ENCODE data around the gene KLHL13. TPM values are rescaled to one million over a fixed set of nuclear protein-coding genes. Genes with fewer than 3 reads are reported as not detected.
"Not testable (repeated sequence)": the region's sequence is repeated elsewhere in the genome, so short reads cannot be mapped to it uniquely, and the experiment has no call there.

KLHL13 gene
- total RNA-seq, 4 donors from 2014 or later = 0.52 to 2.7 (median 1.1) TPM

DNA sequence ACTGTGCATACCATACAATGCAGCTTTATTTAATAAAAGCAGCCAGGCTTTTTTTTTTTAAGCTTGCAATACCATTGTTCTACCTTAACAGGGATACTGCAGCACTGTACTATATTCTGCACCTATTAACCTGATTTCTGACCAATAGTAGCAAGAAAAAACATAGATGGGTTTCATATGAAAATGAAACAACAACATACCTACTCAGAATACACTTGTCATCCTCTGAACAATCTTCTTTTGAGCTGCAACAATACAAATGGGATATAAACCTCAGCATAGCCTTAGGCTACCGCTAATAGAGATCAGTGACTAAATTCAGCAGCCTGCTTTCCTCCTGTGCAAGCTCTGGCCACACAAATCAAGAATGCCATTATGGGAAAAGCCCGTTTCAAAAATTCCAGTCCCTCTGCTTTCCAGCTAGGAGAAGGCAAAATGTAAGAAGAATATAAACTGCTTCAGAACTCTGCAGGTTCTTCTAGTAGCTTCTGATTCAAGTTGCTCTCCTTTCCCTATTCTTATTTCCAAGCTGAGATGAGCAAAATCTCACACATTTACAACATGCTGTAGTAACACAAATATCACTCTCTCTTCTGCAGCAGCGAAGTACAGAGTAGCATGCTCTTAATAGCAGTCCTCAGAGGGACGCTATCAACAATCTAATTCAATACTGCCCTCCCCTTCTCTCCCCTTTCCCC is 143.4 kb downstream of the KLHL13 start:
- DNase-seq (ENCODE audit: low spot score in 2 of 2) = no peak
- WGBS, 2 donors = 36 to 39% methylated on average over 4 of the region's 4 CpGs
- TF ChIP-seq CTCF (IDR thresholded peaks at IDR 0.05) (no peak), POLR2A (IDR thresholded peaks at IDR 0.05) (no peak)
- intact Hi-C loops (cut with DNase I; ENCODE audit: low total_unique reads) = no loop called here
- H3K4me3 ChIP-seq (ENCODE audit: low read depth, poor library complexity, severe bottlenecking) = no peak overlapping the region

GRCh38 chrX:117972711-117973109 is 143.9 kb downstream of the KLHL13 start:
- TF ChIP-seq POLR2A (IDR thresholded peaks at IDR 0.05) (no peak), CTCF (IDR thresholded peaks at IDR 0.05) (no peak)
- DNase-seq (ENCODE audit: low spot score in 2 of 2) = no peak
- intact Hi-C loops (cut with DNase I; ENCODE audit: low total_unique reads) = no loop called here
- 29 to 36% methylated on average over 7 of the region's 7 CpGs for WGBS, 2 donors
- H3K4me3 ChIP-seq (ENCODE audit: low read depth, poor library complexity, severe bottlenecking) = no peak overlapping the region

GRCh38 chrX:117969782-117970181 is 146.8 kb downstream of the KLHL13 start:
- intact Hi-C loops (cut with DNase I; ENCODE audit: low total_unique reads) = no loop called here
- TF ChIP-seq CTCF (IDR thresholded peaks at IDR 0.05) (no peak), POLR2A (IDR thresholded peaks at IDR 0.05) (no peak)
- no peak overlapping the region for H3K4me3 ChIP-seq (ENCODE audit: low read depth, poor library complexity, severe bottlenecking)
- no peak for DNase-seq (ENCODE audit: low spot score in 2 of 2)
- WGBS, 2 donors = 67 to 89% methylated on average over 2 of the region's 2 CpGs

DNA sequence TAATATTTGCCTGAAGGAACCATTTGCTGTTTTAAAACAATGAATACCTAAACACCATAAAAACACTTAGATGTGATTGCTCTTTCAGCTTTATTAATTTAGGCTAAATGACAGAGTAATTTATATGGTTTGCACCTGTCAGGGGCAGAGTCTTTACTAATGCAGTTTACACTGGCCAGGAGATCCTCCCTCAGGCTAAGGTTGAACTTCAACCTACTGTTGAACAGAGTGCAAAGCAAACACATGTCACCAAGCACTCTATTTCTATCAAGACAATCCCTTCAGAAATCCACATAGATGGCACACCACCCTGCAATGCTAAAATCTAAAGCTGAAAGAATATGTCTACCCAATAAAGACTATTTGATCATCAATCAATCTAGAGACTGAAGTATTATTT is 147.3 kb downstream of the KLHL13 start:
- no peak overlapping the region for H3K4me3 ChIP-seq (ENCODE audit: low read depth, poor library complexity, severe bottlenecking)
- intact Hi-C loops (cut with DNase I; ENCODE audit: low total_unique reads) = no loop called here
- no peak for DNase-seq (ENCODE audit: low spot score in 2 of 2)
- TF ChIP-seq POLR2A (IDR thresholded peaks at IDR 0.05) (no peak), CTCF (IDR thresholded peaks at IDR 0.05) (no peak)

DNA sequence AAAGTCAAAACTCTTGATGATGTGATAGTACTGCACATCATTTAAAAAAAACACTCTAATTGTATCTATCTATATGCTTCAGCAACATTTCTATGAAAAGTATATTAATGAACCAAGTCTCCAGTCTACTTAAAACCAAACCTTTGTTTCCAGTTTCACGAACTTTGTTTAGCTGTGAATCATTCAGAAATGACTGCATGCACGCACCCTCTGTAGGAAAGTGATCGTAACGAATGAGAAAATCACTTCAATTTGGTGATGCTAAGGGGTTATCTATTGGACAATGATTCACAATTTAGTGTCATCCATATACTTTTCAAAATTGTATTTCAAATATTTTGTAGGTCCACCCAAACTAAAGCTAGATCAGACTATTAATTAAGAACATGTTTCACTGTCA is 157.6 kb downstream of the KLHL13 start:
- TF ChIP-seq CTCF (IDR thresholded peaks at IDR 0.05) = no peak
- TF ChIP-seq POLR2A (IDR thresholded peaks at IDR 0.05) = no peak

DNA sequence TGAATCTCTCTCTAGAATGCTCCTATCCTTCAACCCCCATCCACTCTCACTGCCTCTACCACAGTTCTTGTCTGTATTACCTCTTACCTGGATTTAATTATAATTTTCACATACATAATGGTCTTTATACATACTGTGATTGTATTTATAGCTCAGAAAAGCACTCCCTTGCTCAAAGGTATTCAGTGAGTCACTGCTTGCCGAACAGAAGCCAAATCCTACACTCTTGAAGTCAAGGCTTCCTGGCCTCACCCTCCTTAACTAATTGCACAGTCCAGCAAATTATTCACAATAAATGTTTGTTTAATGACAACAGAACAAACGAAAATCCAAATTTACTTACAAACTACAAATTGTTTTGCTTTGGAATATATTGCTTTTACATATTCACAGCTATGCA is 159.5 kb downstream of the KLHL13 start:
- 34 to 35% methylated on average over 2 of the region's 2 CpGs for whole genome bisulfite sequencing, 2 donors
- intact Hi-C loops (cut with DNase I; ENCODE audit: low total_unique reads) = no loop called here

More for the DNA sequence above, 157.6 kb downstream of the KLHL13 start:
- no peak for DNase-seq (ENCODE audit: low spot score in 2 of 2)
- WGBS, 2 donors = 71 to 89% methylated on average over 4 of the region's 4 CpGs
- intact Hi-C loops (cut with DNase I; ENCODE audit: low total_unique reads) = no loop called here
- no peak overlapping the region for H3K4me3 ChIP-seq (ENCODE audit: low read depth, poor library complexity, severe bottlenecking)

DNA sequence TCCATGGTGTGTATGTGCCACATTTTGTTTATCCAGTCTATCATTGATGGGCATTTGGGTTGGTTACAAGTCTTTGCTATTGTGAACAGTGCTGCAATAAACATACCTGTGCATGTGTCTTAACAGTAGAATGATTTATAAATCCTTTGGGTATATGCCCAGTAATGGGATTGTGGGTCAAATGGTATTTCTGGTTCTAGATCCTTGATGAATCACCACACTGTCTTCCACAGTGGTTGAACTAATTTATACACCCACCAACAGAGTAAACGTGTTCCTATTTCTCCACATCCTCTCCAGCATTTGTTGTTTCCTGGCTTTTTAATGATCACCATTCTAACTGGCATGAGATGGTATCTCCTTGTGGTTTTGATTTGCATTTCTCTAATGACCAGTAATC is 177.3 kb downstream of the KLHL13 start:
- WGBS, 2 donors = 39 to 50% methylated on average over 1 of the region's 1 CpG
- DNase-seq (ENCODE audit: low spot score in 2 of 2); H3K4me3 ChIP-seq (ENCODE audit: low read depth, poor library complexity, severe bottlenecking); intact Hi-C loops (cut with DNase I; ENCODE audit: low total_unique reads): not testable (repeated sequence)

More for the DNA sequence above, 159.5 kb downstream of the KLHL13 start:
- H3K4me3 ChIP-seq (ENCODE audit: low read depth, poor library complexity, severe bottlenecking) = no peak overlapping the region
- DNase-seq (ENCODE audit: low spot score in 2 of 2) = no peak
- TF ChIP-seq CTCF (IDR thresholded peaks at IDR 0.05) (no peak), POLR2A (IDR thresholded peaks at IDR 0.05) (no peak)
